CD4-positive, alpha-beta T cell treated with Interleukin-15 for 4 hours (primary cell): ENCODE measurements around the gene POU2AF2.
"Not testable (repeated sequence)": the region's sequence is repeated elsewhere in the genome, so short reads cannot be mapped to it uniquely, and the experiment has no call there.

Source experiments
- DNase-seq: peaks from one replicate; pipeline ENCODE4 v3.0.0-alpha.2; 2020; ENCODE audit warnings: low spot score

POU2AF2 gene

DNA sequence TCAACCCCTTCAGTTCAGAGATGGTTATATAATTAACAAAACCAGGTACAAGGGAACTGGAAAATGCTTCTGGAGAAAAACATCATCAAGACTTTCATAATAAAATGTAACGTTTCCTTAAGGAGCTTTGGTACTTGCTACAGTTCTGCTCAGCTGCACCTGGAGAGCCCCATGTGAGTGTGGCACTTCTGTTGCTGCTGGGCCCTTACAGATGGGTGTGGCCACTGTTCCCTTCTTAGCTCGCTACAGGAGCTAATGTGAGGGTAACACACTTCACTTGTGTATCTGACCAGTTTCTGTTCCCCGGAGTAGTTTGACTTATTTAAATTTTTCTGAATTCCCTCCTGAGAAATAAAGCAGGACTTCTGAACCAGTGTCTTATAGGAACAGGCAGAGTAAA is 56.8 kb downstream of the POU2AF2 start:
- DNase-seq = no peak

DNA sequence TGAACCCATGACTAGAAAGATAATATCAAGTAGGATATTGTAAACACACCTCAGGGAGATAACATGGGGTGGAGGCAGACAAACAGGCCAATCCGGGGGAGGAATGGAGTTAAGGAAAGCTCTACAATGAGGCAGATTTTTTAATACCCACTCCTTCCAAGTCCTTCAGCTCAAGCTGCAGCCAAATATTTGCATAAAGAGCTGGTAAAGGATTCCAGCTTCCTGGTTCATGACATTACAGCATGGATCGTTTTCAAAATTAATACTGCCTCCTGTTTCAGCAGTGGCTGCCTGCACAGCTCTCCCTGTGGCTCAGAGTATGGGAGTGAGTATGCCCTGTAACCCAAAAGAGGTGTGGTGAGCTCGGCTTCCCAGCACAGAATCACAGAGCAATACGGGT is 57.9 kb downstream of the POU2AF2 start:
- no peak for DNase-seq

DNA sequence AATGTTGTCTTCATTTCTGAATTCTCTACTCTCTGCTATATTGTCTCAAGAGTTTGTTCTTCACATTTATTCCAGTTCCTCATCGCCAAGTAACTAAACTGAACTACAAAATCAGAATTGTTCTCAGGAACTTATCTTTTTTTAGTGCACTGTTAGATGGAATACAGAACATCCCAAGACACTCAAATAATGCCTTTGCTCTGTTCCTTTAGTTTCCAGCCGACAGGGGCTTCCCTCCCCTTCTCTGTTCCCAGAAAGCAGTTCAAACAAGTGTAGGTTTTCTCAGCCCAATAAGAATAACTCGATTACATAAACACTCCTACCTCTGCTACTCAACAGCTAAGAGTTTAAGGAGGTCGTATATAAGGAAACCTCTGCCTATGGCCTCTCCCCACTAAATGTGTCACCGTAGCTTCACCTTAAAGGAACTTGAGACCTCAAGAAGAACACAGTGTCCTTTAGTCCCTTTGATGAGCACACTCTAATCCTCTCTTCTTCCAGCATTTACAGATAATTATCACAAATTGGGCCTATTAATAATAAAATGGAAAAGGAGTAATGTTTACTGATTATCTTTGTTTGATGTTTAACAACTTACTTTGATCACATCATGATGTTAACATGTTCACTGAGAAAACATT is 59.8 kb downstream of the POU2AF2 start:
- no peak for DNase-seq

DNA sequence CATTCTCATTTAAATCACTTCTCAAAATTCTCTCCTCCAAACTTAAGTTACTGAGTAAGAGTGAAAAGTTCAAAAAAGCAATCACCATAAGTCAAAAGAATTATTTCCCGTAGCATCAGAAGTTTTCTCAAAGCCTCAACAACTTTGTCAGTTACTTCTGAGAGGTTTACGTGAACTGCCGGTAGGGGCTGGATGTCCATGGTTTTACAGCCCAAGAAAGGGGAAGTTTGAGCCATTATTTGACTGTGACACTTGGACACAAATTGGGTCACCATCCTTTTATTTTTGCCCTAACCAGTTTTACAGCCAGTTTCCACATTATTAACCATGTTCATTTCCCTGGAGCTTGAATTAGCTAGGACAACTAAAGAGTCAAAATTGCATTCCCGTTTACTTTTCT is 60.4 kb downstream of the POU2AF2 start:
- no peak for DNase-seq

DNA sequence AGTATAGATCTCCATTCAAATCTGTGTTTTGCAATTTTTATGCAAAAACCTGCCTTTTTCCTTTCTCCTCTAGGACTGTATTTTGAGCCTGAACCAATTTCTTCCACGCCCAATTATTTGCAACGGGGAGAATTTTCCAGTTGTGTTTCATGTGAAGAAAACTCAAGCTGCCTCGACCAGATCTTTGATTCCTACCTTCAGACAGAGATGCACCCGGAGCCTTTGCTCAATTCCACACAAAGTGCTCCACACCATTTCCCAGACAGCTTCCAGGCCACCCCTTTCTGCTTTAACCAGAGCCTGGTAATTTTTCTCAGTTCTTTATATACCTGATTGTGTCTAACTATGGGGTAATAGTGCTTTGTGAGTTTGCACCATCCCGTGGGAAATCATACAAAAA is 60.8 kb downstream of the POU2AF2 start:
- no peak for DNase-seq

DNA sequence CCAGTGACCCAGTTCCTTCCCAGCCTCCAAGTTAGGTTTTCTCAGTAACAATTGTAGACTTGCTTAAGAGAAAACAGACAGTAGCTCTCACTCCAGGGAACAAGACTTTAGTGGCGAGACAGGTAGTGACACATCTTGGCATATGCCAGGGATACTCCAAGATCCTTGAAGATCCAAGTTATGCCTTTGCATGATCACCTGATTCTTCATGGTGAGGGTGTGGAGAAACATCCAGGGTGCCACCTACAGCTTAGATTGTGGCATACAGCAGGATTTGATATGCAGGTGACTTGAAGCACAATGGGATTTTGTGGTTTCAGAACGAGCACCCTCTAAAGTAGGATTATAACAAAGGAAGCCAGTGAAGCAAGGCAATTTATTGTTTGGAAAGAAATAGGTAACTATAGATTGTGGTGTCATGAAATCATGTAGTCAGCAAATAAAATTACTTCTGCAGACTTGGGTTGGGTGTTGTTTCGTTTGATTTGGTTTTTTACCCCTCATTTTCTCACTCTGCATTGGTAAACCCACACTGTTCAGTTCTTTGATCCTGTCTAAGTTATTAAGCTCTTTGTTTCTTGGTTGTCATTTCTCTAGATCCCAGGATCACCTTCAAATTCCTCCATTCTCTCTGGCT is 62.1 kb downstream of the POU2AF2 start:
- DNase-seq = no peak

DNA sequence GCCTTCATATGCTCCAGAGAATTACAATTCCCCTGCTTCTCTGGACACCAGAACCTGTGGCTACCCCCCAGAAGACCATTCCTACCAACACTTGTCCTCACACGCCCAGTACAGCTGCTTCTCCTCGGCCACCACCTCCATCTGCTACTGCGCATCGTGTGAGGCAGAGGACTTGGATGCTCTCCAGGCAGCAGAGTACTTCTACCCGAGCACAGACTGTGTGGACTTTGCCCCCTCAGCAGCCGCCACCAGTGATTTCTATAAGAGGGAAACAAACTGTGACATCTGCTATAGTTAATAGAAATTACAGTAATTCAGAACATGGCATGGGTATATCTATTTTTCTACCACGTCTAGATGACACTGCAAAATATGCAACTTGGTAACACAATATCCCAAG is 62.6 kb downstream of the POU2AF2 start:
- no peak for DNase-seq

DNA sequence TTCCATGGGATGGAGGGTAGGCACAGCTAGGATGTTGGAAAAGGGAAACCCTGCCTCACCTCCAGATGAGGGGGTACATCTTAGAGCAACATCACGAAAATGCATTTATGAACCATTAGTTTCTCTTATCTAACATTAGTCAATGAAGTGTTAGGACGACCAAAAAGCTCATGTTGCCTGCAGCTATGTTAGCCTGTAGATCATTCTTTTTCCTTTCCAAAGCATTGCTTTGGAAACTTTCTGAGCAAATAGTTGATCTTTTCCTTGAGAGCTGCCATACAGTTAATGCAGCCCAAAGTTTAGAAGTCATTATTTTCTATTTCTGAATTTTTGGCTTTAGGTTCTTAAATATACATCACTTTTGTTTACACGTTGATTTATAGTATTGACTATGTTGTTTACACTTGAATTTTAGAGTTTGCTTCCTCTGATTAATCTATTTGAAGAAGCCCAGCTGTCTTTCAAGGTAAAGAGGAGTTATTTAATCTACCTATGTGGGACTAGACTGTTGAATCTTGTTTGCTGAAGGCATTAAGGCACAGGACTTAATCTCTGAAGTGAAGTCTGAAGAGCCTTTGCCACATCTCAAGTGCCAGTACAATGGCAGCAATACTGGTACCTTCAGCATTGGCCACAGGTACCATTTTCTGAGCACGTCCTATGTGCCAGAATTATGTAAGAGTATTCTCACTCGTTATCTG is 63.8 kb downstream of the POU2AF2 start:
- no peak for DNase-seq

DNA sequence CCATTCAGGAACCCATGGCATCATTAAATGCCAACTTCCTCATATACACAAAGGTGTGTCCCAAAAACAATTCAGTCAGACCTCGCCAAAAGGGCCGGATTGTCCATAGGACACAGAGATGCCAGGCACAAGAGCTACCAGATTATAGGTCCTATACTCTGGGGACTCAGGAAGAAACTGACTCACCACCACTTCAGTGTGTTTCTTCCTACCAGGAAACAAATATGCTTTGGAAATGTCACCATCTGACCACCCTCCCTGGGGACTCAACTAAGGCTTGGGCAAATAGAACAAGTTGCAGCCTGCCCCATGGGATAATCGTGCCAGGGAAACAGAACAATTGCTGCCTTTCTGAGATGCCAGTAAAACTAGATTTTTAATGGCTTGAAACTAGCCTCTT is 64.6 kb downstream of the POU2AF2 start:
- no peak for DNase-seq

DNA sequence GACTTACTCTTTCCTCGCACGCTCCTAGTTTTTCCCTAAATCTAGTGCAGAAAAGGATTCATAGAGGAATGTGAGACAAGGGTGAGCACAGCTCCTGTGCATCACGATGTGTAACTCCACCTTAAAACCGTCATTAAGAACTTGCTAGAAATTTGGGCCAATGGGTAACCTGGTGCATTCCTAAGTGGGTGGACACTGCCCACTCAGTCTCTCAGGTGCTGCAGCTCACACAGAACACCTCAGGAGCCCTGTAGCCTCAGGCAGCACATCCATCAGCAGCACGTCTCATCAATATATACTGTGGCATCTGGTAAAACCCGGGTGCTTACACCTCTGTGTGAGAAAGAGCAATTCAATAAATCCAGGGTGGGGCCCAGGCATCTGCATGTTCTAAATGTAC is 65.2 kb downstream of the POU2AF2 start:
- no peak for DNase-seq

DNA sequence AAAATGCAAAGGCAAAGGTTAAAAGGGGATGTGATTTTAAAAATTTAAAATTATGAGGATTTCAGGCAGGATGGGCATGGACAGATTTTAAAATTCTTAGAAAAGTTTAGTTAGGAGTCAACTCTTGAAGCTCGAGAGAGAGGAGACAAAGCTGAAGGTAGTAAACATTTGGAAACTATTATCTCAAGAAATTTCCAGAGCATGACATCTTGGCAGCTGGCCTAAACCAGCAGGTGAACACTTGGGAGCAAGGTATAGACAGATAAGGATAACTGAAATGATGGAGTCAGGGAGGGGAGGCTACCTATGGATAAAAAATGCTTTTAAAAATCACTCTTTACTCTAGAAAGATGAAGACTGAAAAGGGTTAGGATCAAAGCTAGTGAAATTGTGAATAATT is 66.6 kb downstream of the POU2AF2 start:
- no peak for DNase-seq

DNA sequence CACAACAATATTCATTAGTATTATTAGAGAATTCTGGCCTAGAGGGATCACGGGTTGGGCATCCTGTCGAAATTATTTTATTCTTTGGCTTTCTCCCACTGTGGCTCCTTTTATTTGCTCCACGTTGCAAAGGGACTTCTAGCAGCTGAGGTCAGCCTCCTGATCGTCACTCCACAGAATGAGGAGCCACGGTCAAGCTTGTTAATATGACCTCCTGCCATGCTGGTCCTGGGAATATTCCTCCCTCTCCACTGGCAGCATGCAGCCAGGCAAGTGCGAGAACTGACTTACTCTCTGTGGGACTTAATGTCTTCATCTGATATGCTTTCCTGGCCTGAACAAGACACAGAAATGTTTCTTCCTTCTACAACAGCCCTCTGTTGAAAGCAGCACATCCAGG is 73.8 kb downstream of the POU2AF2 start:
- DNase-seq = no peak

DNA sequence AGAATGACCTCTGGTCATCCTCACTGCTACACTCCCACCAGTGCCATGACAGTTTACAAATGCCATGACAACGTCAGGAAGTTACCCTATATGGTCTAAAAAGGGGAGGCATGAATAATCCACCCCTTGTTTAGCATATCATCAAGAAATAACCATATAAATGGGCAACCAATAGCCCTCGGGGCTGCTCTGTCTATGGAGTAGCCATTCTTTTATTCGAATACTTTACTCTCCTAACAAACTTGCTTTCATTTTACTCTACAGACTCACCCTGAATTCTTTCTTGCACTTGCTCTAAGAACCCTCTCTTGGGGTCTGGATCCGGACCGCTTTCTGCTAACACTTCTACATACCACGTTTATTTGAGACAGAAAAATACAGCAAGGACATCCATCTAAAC is 74.7 kb downstream of the POU2AF2 start:
- DNase-seq = not testable (repeated sequence)

DNA sequence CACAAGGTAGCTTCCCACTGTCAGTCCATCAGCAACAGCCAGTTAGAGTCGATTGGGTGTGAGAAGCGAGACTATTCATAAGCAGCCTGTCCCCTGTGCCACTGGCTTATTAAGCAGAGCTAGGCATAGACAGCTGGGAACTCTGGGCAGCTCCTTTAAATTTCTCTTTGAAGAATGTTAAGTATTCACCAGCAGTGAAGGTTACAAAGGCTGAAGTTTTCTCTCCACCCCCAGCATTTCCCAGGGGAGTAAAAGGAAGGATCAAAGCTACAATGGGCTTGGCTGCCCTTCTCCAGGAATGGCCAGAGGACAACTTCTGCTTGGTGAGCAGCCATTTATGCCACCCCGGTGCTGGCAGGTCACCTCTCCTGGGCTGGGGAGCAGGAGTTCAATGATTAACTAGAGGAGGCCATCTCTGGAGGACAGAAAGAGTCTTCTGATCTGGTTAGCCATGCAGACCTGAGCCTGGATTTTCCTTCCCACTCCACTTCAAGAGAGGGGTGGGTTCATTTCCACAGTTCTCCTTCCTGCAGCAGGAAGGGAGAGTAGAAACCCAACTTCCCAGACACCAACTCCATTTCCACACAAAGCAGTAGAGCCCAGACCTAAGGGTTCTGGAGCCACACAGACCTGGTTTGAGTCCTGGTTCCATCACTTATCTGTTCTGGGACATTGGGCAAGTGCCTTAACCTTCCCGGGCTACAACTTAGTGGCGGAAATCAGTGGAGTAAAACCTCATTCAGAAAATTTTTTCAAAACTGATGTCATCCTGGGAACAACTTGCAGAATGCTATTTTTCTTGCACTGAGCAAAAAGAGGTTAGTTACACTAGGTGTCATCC is 75.4 kb downstream of the POU2AF2 start:
- DNase-seq = no peak

DNA sequence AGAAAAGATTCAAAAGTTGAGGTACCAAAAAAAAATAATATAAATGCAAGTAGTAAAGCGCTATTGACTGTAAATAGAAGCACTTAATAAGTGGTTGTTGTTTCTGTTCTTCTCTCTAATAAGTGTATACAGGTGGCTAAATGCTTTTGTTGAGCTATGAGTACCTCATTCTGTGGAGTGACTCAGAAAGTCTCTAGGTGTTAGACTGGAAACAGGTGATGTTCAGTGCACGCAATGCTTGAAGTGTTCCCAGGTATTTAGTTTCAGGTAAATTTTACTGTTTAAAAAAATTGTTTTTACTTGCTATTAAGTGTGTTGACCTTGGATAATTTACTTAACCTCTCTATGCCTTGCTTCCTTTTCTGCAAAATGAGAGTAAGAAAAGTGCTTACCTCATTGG is 77.0 kb downstream of the POU2AF2 start:
- DNase-seq = no peak

DNA sequence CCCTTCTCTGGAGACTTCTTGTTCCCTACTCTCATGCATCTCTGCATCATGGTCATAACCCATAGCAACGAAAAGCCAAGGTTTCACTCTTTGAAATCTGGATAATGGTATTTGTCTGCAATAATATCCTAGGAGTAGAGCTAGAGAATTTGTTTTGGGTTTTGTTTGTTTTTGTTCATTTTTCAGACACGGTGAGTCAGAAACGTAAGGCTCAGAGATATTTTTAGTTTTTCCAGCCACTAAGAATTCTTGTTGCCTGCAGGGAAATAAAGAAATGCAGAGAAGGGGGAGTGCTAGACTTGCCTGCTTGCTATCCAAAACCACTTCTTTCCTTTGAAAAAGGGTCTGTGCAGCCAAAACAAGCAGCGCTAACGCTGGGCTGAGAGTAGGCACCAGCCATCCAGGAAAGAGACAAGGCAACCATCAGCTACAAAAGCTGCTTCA is 78.8 kb downstream of the POU2AF2 start:
- no peak for DNase-seq

DNA sequence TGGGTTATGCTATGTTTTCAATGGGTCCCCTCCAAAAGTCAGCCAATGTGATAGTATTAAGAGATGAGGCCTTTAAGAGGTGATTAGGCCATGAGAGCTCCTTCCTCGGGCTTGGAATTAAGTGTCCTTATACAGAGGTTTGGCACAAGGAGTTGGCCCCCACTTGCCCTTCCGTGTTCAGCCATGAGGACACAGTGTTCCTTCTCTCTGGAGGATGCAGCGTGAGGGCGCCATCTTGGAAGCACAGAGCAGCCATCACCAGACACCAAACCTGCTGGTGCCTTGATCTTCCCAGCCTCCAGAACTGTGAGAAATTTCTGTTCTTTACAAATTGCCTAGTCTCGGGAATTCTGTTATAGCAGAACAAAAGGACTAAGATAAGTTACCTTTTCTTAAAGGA is 79.7 kb downstream of the POU2AF2 start:
- DNase-seq = no peak

DNA sequence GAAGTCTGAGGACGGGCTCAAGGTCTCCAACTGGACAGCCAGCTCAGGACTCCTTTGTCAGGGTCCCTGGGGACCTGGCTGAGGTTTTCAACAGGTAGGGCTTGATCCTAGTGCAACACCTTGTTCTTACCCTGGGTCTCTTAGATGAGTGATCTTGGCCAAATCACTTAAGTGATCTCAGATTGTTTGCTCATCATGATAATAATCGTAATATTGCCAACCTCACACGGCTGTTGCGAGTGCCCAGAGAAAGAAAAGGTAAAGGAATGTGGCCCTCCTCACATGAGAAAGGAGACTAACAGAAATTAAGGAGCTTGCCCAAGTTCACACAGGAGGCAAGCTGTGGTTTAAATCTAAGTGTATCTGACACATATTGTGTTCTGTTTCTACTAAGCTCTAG is 81.3 kb downstream of the POU2AF2 start:
- DNase-seq = no peak

DNA sequence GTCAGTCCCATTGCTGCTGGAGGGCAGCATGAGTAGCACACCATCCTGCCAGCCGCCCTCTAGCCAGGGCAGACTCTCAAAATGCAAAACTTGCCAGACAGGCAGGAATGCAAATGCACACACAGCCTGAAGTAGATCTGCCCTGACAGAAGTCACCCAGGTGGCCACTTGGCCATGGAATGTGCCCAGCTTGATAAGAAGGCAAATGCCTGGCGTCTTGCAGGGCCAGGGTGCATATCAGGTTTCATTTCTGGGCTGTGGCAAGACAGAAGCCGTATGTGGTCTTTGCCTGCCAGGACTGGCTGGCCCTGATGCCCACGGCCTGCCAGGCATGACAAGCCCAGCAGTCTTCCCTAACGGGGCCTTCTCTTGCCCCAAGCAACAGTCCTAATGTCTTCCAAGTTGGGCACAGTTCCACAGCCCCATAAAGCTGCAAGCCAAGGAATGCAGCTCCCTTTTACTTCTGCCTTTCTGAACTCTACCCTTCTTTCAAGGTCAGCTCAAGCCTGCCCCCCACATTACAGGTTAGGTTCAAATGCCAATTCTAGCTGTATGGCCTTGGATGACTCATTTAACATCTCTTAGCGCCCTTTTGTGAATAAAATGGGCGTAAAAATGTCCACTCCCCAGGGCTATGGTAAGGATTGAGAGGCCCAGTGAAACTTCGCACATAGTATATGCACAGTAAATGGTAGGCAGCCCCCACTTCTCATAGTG is 82.5 kb downstream of the POU2AF2 start:
- no peak for DNase-seq

DNA sequence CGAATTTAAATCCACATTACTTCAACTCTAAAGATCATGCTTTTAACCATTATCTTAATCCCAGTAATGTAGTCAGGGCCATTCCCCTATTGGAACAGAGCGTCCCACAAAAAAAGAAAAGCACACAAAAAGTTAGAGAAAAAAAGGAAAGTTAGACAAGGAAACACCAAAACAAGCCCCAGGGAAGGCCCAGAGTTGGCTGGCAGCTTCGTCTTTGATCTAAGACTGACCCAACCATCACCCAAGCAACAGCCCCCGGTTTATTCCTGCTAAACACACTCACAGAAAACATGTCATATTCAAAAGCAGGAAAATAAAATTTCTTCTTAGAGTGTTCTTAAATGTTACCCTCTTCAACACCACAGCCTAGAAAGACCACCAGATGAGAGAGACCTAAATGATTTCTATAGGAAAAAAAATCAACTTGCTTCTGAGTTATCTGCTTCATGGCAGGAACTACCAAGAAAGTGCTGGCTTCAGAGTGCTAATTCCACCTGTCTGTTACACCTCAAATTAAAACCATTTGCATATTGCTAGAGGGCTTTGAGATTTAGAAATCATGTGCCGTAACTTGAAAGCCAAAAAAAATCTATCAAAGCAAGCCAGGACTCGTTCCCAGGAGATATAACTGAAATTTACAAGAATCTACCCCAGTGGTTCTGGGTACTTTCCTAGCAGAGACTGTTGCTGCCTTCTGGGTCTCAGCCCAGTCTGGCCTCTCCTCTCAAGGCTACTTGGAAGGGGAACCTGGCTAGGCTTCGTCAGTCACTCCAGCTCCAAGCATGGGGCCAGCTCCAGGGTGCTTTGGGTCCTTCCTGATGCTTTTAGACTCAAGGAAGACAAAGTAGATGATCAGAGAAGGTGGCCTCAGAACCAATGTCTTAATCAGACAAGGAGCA is 84.0 kb downstream of the POU2AF2 start:
- no peak for DNase-seq
